Lower leg skin (tissue), 4 donors: ENCODE measurements around the gene FOXL3. TPM values are rescaled to one million over a fixed set of nuclear protein-coding genes. Genes with fewer than 3 reads are reported as not detected.
"Not testable (repeated sequence)": the region's sequence is repeated elsewhere in the genome, so short reads cannot be mapped to it uniquely, and the experiment has no call there.

ENCODE experiments used
- DNase-seq, 2 donors: peaks; one replicate each; pipeline ENCODE4 v3.0.0-alpha.2; 2019; ENCODE audit warnings: low spot score in 2 of 2
- H3K4me3 ChIP-seq: fragments of 200-600 bp; sonication (generic); 2 replicates; pipeline ENCODE4 v1.5.1; 2017; ENCODE audit warnings: mild to moderate bottlenecking, low read depth; ENCODE audit not compliant: poor library complexity, severe bottlenecking
- POLR2A ChIP-seq, 2 donors: fragments of 450-650 bp; IDR thresholded peaks; one replicate each; pipeline ENCODE4 v1.6.1; 2016 to 2017; ENCODE audit warnings: antibody characterized with exemption in 2 of 2, mild to moderate bottlenecking in 1 of 2, moderate library complexity in 1 of 2
- WGBS, 2 donors: methylation state at CpG; one replicate each; pipeline ENCODE4 v1.1.5; 2018; 5-methylcytosine and 5-hydroxymethylcytosine counted together
- intact Hi-C: fragments of 100-400 bp; cut with DNase I; formaldehyde crosslinking; loops from one replicate; pipeline ENCODE4 v1.15.0; 2023; ENCODE audit warnings: low total_unique reads
- total RNA-seq, 4 donors: library from RNA; depleted of rRNA; stranded (reverse); fragments of >200 nt; gene quantifications; one replicate each; pipeline ENCODE4 v1.1.0, GENCODE V29; 2016
- TF ChIP-seq, protein P1 (sequence below), 3 donors: fragments of 450-650 bp; IDR thresholded peaks; one replicate each; pipeline ENCODE4 v1.5.1; 2016; ENCODE audit warnings: antibody characterized with exemption in 3 of 3, mild to moderate bottlenecking in 3 of 3, moderate library complexity in 2 of 3

FOXL3 gene
- total RNA-seq, 4 donors from 2014 or later: not detected

DNA sequence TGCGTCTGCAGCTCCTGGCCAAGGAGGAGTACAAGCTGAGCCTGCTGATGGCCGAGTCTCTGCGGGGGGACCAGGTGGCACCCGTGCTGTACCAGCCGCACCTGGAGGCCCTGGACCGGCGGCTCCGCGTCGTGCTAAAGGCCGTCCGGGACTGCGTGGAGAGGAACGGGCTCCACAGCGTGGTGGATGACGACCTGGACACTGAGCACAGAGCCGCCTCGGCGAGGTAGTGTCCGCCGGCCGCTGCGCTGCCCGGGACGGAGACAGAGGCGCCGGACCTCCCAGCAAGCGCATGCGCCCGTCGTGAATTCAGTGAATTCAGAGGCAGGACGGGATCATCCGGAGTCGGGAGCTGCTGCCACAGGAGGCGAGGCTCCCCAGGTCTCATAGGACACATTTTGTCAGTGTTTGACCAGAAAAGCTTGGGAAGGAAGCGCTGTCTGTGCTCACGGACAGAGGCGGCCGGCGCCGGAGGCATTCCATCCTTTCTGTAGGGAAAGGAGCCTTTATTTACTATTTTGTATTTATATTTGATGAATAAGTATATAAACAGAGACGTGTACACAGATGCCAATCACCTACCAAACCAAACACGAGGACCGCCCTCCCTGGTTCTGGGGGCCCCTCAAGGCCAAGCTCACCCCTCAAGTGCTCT is 30.1 kb upstream of the FOXL3 start:
- 93 to 94% methylated on average over 41 to 44 of the region's 44 CpGs for WGBS, 2 donors
- DNase-seq: no peak
- H3K4me3 ChIP-seq: no peak overlapping the region
- TF ChIP-seq POLR2A (IDR thresholded peaks at IDR 0.05): no peak
- TF ChIP-seq, protein P1, sequence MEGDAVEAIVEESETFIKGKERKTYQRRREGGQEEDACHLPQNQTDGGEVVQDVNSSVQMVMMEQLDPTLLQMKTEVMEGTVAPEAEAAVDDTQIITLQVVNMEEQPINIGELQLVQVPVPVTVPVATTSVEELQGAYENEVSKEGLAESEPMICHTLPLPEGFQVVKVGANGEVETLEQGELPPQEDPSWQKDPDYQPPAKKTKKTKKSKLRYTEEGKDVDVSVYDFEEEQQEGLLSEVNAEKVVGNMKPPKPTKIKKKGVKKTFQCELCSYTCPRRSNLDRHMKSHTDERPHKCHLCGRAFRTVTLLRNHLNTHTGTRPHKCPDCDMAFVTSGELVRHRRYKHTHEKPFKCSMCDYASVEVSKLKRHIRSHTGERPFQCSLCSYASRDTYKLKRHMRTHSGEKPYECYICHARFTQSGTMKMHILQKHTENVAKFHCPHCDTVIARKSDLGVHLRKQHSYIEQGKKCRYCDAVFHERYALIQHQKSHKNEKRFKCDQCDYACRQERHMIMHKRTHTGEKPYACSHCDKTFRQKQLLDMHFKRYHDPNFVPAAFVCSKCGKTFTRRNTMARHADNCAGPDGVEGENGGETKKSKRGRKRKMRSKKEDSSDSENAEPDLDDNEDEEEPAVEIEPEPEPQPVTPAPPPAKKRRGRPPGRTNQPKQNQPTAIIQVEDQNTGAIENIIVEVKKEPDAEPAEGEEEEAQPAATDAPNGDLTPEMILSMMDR (IDR thresholded peaks at IDR 0.05): no peak
- intact Hi-C loops: no loop called here

DNA sequence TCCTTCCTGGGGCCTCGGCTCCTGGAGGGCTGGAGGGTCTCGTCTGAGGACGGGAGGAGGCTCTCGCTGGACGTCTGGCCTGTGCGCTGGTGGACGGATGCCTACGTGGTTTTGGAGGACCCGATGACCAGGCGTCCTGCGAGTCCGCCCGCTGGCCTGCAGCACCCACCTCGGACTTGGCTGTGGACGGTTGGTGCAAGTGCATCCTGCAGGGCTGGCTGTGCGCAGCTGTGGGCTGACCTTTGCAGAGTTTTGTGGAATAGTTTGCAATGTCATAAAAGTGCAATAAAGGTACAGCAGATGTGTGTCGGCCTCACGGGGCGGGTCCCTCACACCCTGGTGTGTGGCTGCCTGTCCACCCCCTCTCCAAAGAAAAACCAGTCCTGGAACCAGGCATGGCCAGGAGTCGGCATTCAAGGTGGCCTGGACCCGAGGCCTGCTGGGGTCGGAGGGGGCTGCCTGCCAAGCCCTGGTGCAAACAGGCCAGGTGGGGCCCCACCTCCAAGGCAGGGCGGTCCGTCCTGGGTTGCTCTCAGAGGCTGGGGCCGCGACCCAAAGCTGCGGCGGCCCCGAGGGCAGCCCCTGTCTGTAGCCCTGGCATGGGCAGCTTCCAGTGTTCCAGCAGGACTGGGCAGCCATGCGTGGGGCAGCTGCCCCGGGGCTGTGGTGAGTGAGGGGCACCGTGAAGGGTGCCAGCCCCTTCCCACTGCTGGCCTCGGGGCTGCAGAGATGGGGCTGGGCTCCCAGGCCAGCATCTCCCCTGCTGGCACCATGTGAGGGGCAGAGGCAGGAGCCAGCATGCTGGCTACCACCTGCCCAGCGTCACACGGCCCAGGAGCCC is 29.3 kb upstream of the FOXL3 start:
- TF ChIP-seq, protein P1 (IDR thresholded peaks at IDR 0.05): no peak
- no peak for TF ChIP-seq POLR2A (IDR thresholded peaks at IDR 0.05)
- no peak overlapping the region for H3K4me3 ChIP-seq
- intact Hi-C loops: no loop called here
- DNase-seq: no peak
- WGBS, 2 donors: 88 to 93% methylated on average over 31 to 35 of the region's 35 CpGs

DNA sequence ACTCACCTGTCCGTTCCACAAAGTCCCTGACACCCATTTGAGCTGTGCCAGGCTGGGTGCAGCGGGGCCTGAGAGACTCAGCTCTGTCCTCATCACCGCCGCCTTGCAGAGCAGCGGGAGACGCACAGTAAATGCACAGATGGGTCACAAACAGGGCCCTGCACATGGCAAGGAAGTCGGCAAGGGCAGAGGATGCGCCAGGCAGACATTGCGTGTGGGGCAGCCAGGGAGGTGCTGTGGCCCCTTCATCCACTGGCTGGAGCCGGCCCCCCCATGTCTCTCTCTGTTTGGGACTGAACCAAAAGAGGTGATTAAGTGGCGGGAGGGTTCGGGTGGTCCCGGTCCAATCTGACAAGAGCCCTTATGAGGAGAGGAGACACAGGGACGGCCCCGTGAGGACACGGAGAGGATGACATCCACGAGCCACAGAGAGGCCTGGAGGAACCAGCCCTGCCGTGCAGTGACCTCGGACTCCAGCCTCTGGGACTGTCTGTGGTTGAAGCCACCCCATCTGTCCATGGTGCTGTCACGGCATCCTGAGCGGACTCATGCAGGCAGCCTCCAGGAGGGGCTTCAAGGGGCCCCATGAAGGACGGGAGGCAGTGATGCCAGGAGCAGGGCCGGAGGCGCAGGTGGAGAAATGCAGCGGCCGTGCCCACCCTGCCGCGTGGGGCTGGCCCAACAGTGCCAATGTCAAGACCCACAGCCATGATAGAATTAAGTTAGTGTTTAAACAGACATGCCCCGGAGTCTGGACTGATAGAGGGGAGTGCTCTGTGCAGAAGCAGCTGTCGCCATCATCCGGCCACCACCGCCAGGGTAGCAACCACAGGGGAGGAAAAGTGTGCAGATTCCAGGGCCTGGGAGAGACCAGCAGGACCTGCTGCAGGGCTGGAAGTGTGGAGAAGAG is 28.4 kb upstream of the FOXL3 start:
- 93 to 95% methylated on average over 32 of the region's 32 CpGs for WGBS, 2 donors
- no peak for TF ChIP-seq POLR2A (IDR thresholded peaks at IDR 0.05)
- TF ChIP-seq, protein P1 (IDR thresholded peaks at IDR 0.05): no peak
- no peak overlapping the region for H3K4me3 ChIP-seq
- DNase-seq: no peak
- intact Hi-C loops: no loop called here

DNA sequence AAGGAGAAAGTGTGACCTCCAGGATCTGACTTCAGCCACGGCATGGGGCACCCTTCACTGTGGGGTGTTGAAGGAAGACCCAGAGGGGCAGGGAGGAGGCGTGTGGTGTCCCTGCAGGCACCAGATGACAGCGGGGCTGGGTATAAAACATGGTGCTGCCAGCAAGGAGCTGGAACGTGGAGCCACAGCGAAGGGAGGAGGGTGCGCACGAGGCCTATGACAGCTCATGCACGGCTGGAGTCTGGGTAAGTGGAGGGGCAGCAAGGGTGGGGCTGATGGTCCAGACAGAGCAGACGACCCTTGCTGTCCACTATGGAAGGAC is 27.8 kb upstream of the FOXL3 start:
- H3K4me3 ChIP-seq: no peak overlapping the region
- WGBS, 2 donors: 93 to 94% methylated on average over 9 of the region's 9 CpGs
- no peak for DNase-seq
- TF ChIP-seq, protein P1 (IDR thresholded peaks at IDR 0.05): no peak
- no peak for TF ChIP-seq POLR2A (IDR thresholded peaks at IDR 0.05)
- intact Hi-C loops: no loop called here

GRCh38 chr7:262631-263311 is 27.2 kb upstream of the FOXL3 start:
- intact Hi-C loops, DNase-seq: not testable (repeated sequence)
- 84 to 85% methylated on average over 21 to 26 of the region's 31 CpGs for WGBS, 2 donors

GRCh38 chr7:263483-264351 is 26.3 kb upstream of the FOXL3 start:
- not testable (repeated sequence) for H3K4me3 ChIP-seq

More at GRCh38 chr7:262631-263311, 27.2 kb upstream of the FOXL3 start:
- H3K4me3 ChIP-seq: not testable (repeated sequence)

More at GRCh38 chr7:263483-264351, 26.3 kb upstream of the FOXL3 start:
- intact Hi-C loops, DNase-seq: not testable (repeated sequence)
- 76 to 81% methylated on average over 32 to 34 of the region's 37 CpGs for WGBS, 2 donors
